HUES64 (cell line): ENCODE measurements around the gene MED17. TPM values are rescaled to one million over a fixed set of nuclear protein-coding genes. Genes with fewer than 3 reads are reported as not detected.

Experiments used
- H3K27ac ChIP-seq: 2 replicates; pipeline ENCODE4 v1.7.0; 2013; ENCODE audit warnings: low read depth, low read length, inconsistent platforms
- H3K27me3 ChIP-seq: 2 replicates; pipeline ENCODE4 v1.6.1; 2013; ENCODE audit warnings: mild to moderate bottlenecking, low read length; ENCODE audit not compliant: insufficient read depth
- H3K36me3 ChIP-seq: 2 replicates; pipeline ENCODE4 v1.6.1; 2013; ENCODE audit warnings: mild to moderate bottlenecking, low read length; ENCODE audit not compliant: insufficient read depth
- H3K4me1 ChIP-seq: 2 replicates; pipeline ENCODE4 v1.6.1; 2013; ENCODE audit warnings: mild to moderate bottlenecking, low read length, moderate library complexity; ENCODE audit not compliant: insufficient read depth
- H3K4me3 ChIP-seq: 2 replicates; pipeline ENCODE4 v1.5.1; 2013; ENCODE audit warnings: mild to moderate bottlenecking, low read length, moderate library complexity
- H3K9ac ChIP-seq: 2 replicates; pipeline ENCODE4 v1.6.1; 2013; ENCODE audit warnings: mild to moderate bottlenecking, low read depth, low read length
- H3K9me3 ChIP-seq: 2 replicates; pipeline ENCODE4 v1.6.1; 2013; ENCODE audit warnings: low read depth, low read length; ENCODE audit not compliant: insufficient read depth
- WGBS: fragments of 150-250, 120-280 bp; methylation state at CpG from one replicate; pipeline ENCODE4 v1.1.7; 2013; ENCODE audit warnings: missing lambda C conversion rate; 5-methylcytosine and 5-hydroxymethylcytosine counted together
- polyA plus RNA-seq, 2 experiments: library from polyadenylated mRNA; stranded (reverse); fragments of 50-300 nt; gene quantifications; one replicate each; pipeline ENCODE4 v1.2.3, GENCODE V29; 2013

MED17 gene, protein sequence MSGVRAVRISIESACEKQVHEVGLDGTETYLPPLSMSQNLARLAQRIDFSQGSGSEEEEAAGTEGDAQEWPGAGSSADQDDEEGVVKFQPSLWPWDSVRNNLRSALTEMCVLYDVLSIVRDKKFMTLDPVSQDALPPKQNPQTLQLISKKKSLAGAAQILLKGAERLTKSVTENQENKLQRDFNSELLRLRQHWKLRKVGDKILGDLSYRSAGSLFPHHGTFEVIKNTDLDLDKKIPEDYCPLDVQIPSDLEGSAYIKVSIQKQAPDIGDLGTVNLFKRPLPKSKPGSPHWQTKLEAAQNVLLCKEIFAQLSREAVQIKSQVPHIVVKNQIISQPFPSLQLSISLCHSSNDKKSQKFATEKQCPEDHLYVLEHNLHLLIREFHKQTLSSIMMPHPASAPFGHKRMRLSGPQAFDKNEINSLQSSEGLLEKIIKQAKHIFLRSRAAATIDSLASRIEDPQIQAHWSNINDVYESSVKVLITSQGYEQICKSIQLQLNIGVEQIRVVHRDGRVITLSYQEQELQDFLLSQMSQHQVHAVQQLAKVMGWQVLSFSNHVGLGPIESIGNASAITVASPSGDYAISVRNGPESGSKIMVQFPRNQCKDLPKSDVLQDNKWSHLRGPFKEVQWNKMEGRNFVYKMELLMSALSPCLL
- polyA plus RNA-seq (2013, experiment 1 of 2), result 26.9 TPM
- 24.9 TPM for polyA plus RNA-seq (2013, experiment 2 of 2)

GRCh38 chr11:93784145-93784934 lies at the start of gene MED17:
Gene MED17, plus strand, starts transcription at chr11:93784282. Its CDS starts 232 bp downstream, at chr11:93784514.
- Histone ChIP-seq H3K4me1 (peaks cover 17% of the 10 kb centered on the region), H3K27me3 (no peaks in the 10 kb centered on the region), H3K27ac (peak within 1 kb of the TSS; percentile 99), H3K36me3 (peaks cover 32% of the 10 kb centered on the region), H3K9me3 (no peaks in the 10 kb centered on the region), H3K9ac (peak within 1 kb of the TSS; percentile 99), H3K4me3 (peak within 1 kb of the TSS; percentile 93)
- under 1% methylated on average over 72 of the region's 72 CpGs for WGBS

- peaks cover 100% of the 10 kb centered on the region for H3K36me3 ChIP-seq
- H3K27me3 ChIP-seq, result no peaks in the 10 kb centered on the region
- no peaks in the 10 kb centered on the region for H3K9me3 ChIP-seq
- WGBS, result 92% methylated on average over 1 of the region's 1 CpG
- peak overlapping the region; percentile 7; the same call in 1 of the 2 replicates for H3K4me3 ChIP-seq
- H3K4me1 ChIP-seq, result peaks cover 30% of the 10 kb centered on the region
- H3K9ac ChIP-seq, result no peak overlapping the region
- peak overlapping the region; percentile 9; the same call in 1 of the 2 replicates for H3K27ac ChIP-seq
These were observed 49.5 kb upstream of the MED17 start for GRCh38 chr11:93734427-93735222.

DNA sequence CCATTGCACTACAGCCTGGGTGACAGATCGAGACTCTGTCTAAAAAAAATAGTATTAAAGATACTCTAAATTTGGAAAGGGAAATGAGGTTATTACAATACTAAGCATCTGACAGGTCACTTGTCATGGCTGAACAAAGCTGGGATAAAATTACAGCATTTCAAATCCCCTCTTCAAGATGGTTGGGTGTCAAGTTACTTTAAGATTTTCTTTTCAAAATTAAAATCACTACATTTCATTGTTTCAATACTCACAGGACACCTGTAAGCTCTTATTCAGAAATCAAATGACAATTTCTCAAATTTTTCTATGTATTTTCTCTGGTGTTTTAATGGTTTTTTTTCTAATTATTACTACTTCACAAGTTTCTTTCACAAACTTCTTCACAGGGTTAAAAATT lies 48.5 kb upstream of the MED17 start:
- Histone ChIP-seq H3K36me3 (peaks cover 100% of the 10 kb centered on the region), H3K27ac (no peak overlapping the region), H3K4me1 (peaks cover 30% of the 10 kb centered on the region), H3K9ac (no peak overlapping the region), H3K4me3 (0 out of 2 replicates have a peak overlapping the region, but pooled peaks have one; percentile 85), H3K9me3 (no peaks in the 10 kb centered on the region), H3K27me3 (no peaks in the 10 kb centered on the region)
- WGBS, result no CpG with 5 or more reads among the region's 1 CpG

GRCh38 chr11:93736129-93736528 lies 48.0 kb upstream of the MED17 start:
- peaks cover 96% of the 10 kb centered on the region for H3K36me3 ChIP-seq
- 0 out of 2 replicates have a peak overlapping the region, but pooled peaks have one; percentile 17 for H3K27ac ChIP-seq
- H3K4me3 ChIP-seq, result peak overlapping the region; percentile 85; the same call in 1 of the 2 replicates
- H3K4me1 ChIP-seq, result peaks cover 30% of the 10 kb centered on the region
- H3K9me3 ChIP-seq, result no peaks in the 10 kb centered on the region
- no peaks in the 10 kb centered on the region for H3K27me3 ChIP-seq
- H3K9ac ChIP-seq, result no peak overlapping the region

DNA sequence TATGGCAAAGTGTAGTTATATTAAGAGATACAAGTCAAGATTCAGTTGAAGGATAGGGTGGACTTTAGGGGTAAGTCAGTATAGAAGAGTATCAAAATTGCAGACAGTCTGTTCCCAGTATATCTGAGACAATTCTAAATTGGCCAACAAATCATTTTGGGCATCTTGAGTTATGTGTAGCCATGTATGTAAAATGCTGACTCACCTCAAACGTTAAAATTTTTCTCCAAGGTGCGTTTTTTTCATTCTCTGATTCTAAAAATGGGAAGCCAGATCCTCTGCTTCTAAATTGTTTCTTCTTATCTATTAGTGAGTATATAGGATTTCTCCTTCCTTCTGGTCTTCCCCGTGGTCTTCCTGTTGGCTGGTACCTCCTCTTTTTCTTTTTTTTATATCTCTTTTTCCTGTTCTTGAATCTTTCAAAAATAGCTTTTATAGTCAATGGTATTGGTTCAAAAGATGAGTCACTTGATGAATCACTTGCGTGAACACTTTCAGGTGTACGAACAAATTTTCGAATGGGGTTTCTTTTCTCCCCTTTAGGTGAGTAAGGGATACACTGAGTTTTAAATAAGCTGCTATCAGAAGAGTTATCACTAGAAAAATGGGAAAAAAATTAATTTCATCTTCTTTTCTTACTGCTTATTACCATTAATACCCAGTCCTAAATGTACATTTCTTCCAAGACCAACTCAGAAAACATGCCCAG lies 46.0 kb upstream of the MED17 start:
- Histone ChIP-seq H3K9ac (peak overlapping the region; percentile 100), H3K4me1 (peaks cover 30% of the 10 kb centered on the region), H3K9me3 (no peaks in the 10 kb centered on the region), H3K36me3 (peaks cover 77% of the 10 kb centered on the region), H3K27ac (peak overlapping the region; percentile 98), H3K4me3 (peak overlapping the region; percentile 85), H3K27me3 (no peaks in the 10 kb centered on the region)
- 83% methylated on average over 5 of the region's 6 CpGs for WGBS

- H3K9ac ChIP-seq, result peak overlapping the region; percentile 100
- H3K36me3 ChIP-seq, result peaks cover 75% of the 10 kb centered on the region
- no peaks in the 10 kb centered on the region for H3K27me3 ChIP-seq
- WGBS, result 77% methylated on average over 4 of the region's 6 CpGs
- H3K27ac ChIP-seq, result peak overlapping the region; percentile 98
- no peaks in the 10 kb centered on the region for H3K9me3 ChIP-seq
- H3K4me1 ChIP-seq, result peaks cover 30% of the 10 kb centered on the region
- H3K4me3 ChIP-seq, result peak overlapping the region; percentile 85
These were observed 45.4 kb upstream of the MED17 start for GRCh38 chr11:93738647-93739081.

GRCh38 chr11:93740031-93740729 lies 43.9 kb upstream of the MED17 start:
- no peaks in the 10 kb centered on the region for H3K27me3 ChIP-seq
- no peaks in the 10 kb centered on the region for H3K9me3 ChIP-seq
- under 1% methylated on average over 17 of the region's 18 CpGs for WGBS
- H3K27ac ChIP-seq, result peak overlapping the region; percentile 98
- peaks cover 39% of the 10 kb centered on the region for H3K4me1 ChIP-seq
- H3K4me3 ChIP-seq, result peak overlapping the region; percentile 85
- peak overlapping the region; percentile 100 for H3K9ac ChIP-seq
- peaks cover 64% of the 10 kb centered on the region for H3K36me3 ChIP-seq

DNA sequence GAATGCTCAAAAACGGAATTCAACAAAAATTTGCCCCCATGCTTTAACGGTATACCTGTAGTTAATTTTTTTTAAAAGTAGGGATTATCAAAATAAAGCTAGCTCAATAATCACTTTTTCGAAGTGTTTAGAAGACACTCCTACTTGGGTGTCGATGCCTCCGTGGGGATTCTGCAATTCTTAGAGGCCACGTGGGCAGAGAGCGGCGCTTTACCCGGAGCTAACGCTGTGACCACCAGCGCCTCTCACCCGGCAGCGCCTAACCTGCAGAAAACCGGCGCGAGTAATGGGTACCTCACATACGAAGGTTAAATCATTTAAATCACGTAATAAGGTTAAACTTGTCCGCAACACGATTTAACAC lies 43.4 kb upstream of the MED17 start:
- Histone ChIP-seq H3K36me3 (peaks cover 58% of the 10 kb centered on the region), H3K27me3 (no peaks in the 10 kb centered on the region), H3K9me3 (no peaks in the 10 kb centered on the region), H3K9ac (peak overlapping the region; percentile 100), H3K27ac (peak overlapping the region; percentile 98), H3K4me1 (peaks cover 39% of the 10 kb centered on the region), H3K4me3 (peak overlapping the region; percentile 85)
- WGBS, result under 1% methylated on average over 19 of the region's 20 CpGs

GRCh38 chr11:93741094-93741881 lies 42.8 kb upstream of the MED17 start, which contains the start of the genes C11orf54 and TAF1D:
Gene C11orf54, plus strand, starts transcription at chr11:93741672. Its CDS starts 5,722 bp downstream, at chr11:93747394.
Gene TAF1D, minus strand, starts transcription at chr11:93741495. Its CDS starts 2,191 bp downstream, at chr11:93739304.
- Histone ChIP-seq H3K4me3 (peak within 1 kb of the TSS; percentile 85), H3K27ac (peak within 1 kb of the TSS; percentile 98), H3K9me3 (no peaks in the 10 kb centered on the region), H3K36me3 (peaks cover 53% of the 10 kb centered on the region), H3K27me3 (no peaks in the 10 kb centered on the region), H3K9ac (peak within 1 kb of the TSS; percentile 100), H3K4me1 (peaks cover 39% of the 10 kb centered on the region)
- WGBS, result under 1% methylated on average over 65 of the region's 65 CpGs
